AG09319 (cell line): ENCODE results near the gene KCNQ2.

Experiments
- DNase-seq: peaks from one replicate; pipeline ENCODE4 v3.0.0-alpha.2; 2010; ENCODE audit warnings: low read depth; ENCODE audit errors: extremely low read depth
- CTCF ChIP-seq: IDR thresholded peaks from 2 replicates; pipeline ENCODE4 v1.5.1; 2011; ENCODE audit warnings: low read depth, mild to moderate bottlenecking, inconsistent platforms, low read length, moderate library complexity

KCNQ2 gene

DNA sequence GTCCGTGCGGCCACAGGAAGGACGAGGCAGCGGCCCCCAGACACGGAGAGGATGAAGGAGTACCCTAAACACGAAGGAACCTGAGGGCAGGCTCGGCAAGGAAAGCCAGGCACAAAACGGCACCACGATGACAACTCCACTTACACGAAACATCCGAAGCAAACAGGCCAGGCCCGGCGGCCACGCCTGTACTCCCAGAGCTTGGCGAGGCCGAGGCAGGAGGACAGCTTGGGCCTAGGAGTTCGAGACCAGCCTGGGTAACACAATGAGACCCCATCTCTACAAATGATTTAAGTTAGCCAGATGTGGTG lies 13.4 kb downstream of the KCNQ2 start:
- DNase-seq, result no peak
- no peak for TF ChIP-seq CTCF

- TF ChIP-seq CTCF, result no peak
- DNase-seq, result no peak
Observed at GRCh38 chr20:63458170-63459069, 14.0 kb downstream of the KCNQ2 start.

- DNase-seq, result no peak
Observed at GRCh38 chr20:63457737-63458136, 14.7 kb downstream of the KCNQ2 start.

DNA sequence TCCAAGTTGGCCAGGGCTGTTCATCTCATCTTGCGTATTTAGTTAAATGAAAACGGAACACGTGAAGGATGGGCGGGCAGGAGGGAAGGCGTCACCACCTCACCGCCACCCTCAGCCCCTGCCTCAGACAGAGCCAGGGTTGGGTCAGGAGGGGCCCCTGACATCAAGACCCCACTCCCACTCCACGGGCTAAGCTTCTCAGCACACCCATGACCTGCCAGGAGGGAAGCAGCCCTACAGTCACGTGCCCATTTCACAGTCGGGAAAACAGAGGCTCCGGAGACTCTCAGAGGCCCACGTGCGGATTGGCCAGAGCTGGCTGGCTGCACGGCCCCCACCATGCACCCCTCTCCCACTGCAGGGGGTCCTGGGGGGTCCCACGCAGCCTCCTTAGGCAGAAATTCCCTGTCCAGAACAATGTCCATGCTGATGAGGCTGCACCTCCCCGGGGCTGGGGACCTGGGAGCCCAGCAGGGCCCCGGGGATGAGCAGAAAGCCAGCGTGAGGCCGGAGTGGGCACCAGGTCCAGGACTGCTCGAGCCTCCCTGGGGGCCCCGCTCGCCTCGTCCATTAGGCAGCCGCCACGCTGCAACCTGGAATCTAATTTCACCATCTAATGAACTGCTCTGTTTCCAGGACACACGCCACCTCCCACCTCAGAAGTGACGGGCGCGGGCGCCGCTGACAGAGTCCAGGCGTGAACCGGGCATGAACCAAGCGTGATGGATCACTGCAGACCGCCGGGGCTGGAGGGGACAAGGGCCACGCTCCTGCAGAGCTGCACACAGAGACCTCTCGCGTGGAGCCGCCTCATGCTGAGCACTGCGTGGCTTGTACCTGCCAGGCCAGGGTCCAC lies 15.8 kb downstream of the KCNQ2 start:
- TF ChIP-seq CTCF, result no peak
- no peak for DNase-seq

More at GRCh38 chr20:63457737-63458136, 14.7 kb downstream of the KCNQ2 start:
- TF ChIP-seq CTCF, result no peak

- TF ChIP-seq CTCF, result no peak
- DNase-seq, result no peak
Observed at GRCh38 chr20:63455568-63455859, 16.9 kb downstream of the KCNQ2 start.

DNA sequence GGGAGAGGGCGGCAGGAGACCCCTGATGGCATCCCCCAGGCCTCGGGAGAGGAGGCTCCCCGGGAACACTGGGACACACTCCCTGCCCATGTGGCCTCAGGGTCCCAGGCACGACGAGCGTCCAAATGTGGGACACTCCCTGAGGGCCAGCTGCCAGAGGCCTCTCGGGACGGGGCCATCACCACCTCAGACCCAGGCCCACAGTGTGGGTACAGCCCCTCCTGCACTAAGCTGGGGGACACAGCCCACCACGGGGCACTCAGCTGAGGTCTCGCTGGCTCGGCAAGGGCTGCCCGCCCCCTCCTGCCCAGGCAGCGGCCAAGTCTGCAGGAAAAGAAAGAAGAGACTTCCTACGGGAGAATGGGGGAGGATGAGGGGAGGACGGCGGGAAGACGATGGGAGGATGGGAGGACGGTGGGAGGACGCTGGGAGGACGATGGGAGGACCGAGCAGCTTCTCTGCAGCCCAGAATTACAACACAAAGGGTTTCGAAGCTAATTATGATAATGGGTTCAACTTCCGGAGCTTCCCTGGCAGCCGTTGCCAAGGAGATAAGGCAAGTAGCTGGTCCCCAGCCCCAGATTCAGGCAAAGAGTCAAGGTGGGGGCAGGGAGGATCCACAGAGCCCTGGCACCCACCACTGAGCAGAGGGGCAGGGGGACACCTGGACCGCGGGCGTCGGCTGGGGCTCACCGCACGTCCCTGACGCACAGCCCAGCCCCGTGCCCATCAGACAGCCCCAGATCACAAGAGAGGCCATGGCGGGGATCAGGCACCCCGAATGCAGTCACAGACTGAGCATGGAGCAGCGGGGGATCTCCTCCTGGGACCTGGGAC lies 17.5 kb downstream of the KCNQ2 start:
- DNase-seq, result no peak
- no peak for TF ChIP-seq CTCF
